HEK293 (cell line): ENCODE data around the gene POLR1G.

Experiments
- CTCF ChIP-seq: fragments of 450-650 bp; formaldehyde crosslinking; IDR thresholded peaks from 2 replicates; pipeline ENCODE4 v1.5.1; 2016; ENCODE audit warnings: missing biosample characterization, missing genetic modification characterization
- ZFP69B ChIP-seq: fragments of 450-650 bp; formaldehyde crosslinking; IDR thresholded peaks from 2 replicates; pipeline ENCODE4 v1.5.1; 2016; ENCODE audit warnings: missing biosample characterization, missing genetic modification characterization
- ZNF223 ChIP-seq: fragments of 450-650 bp; formaldehyde crosslinking; IDR thresholded peaks from 2 replicates; pipeline ENCODE4 v1.5.1; 2016; ENCODE audit warnings: missing biosample characterization, missing genetic modification characterization
- ZNF530 ChIP-seq: fragments of 450-650 bp; formaldehyde crosslinking; IDR thresholded peaks from 2 replicates; pipeline ENCODE4 v1.5.1; 2016; ENCODE audit warnings: low read depth, missing biosample characterization, missing genetic modification characterization

GRCh38 chr19:45439190-45439568 lies 32.7 kb downstream of the POLR1G start:
- TF ChIP-seq ZFP69B (tag by site-specific recombination), result no peak
- TF ChIP-seq CTCF (tag by site-specific recombination), result no peak
- TF ChIP-seq ZNF223 (tag by site-specific recombination), result no peak
- no peak for TF ChIP-seq ZNF530 (tag by site-specific recombination)
